Measurements from ENCODE around the gene DENND1B. TPM values are rescaled to one million over a fixed set of nuclear protein-coding genes. Genes with fewer than 3 reads are reported as not detected.

The DENND1B gene
- total RNA-seq, 1 experiment from 2014 or later = 6.3 TPM

DNA sequence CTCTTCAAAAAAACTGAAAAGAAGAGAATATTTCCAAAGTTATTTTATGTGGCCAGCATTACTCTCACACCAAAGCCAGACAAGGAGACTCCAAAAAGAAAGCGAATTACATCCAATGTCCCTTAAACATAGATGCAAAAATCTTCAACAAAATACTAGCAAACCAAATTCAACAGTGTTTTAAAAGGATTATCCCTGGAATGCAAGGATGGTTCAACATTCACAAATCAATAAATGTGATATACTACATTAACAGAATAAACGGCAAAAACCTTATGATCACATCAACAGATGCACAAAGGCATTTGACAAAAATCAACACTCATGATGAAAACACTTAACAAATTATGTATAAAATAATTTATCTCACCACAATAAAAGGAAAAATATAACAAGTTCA is 207.8 kb downstream of the DENND1B start:
- peaks cover 0 to 13% (median 3%) of the 10 kb centered on the region in 3 experiments; a peak in 4 of 7 replicates for H3K36me3 Mint-ChIP-seq (ENCODE audit: insufficient read depth in 1 of 3, low read depth in 3 of 3)
- Histone ChIP-seq H2AFZ (ENCODE audit: low read length) (no peak overlapping the region), H2BK120ac (ENCODE audit: low read depth, low read length, poor library complexity, severe bottlenecking) (no peak overlapping the region), H3K79me2 (ENCODE audit: insufficient read depth, low read length) (no peaks in the 10 kb centered on the region), H3K56ac (ENCODE audit: insufficient read length, low read depth, low read length) (no peak overlapping the region), H4K91ac (ENCODE audit: insufficient read length, low read depth, low read length) (no peak overlapping the region), H2BK5ac (ENCODE audit: insufficient read length, low read length) (no peak overlapping the region), H3K4me2 (ENCODE audit: insufficient read depth, insufficient read length, low read length) (no peak overlapping the region), H4K5ac (ENCODE audit: insufficient read length, low read depth, low read length) (no peak overlapping the region), H3K9me3 (ENCODE audit: control insufficient read depth, low read depth, low read length) (no peaks in the 10 kb centered on the region), H3K9ac (ENCODE audit: extremely low read depth, insufficient read length, low read length) (no peak overlapping the region), H3K4me1 (ENCODE audit: insufficient read depth, low read length) (no peaks in the 10 kb centered on the region), H2BK12ac (ENCODE audit: insufficient read length, low read depth, low read length) (no peak overlapping the region), H2AK5ac (ENCODE audit: insufficient read length, low read length) (no peak overlapping the region), H4K8ac (replicated peaks; ENCODE audit: insufficient read length, low read depth, low read length) (no peak overlapping the region), H3K27ac (ENCODE audit: insufficient read length, low read depth, low read length) (no peak overlapping the region), H3K4ac (ENCODE audit: low read depth, low read length) (no peak overlapping the region), H3K79me1 (ENCODE audit: insufficient read depth, low read depth, low read length, poor library complexity, severe bottlenecking) (no peaks in the 10 kb centered on the region), H3K27me3 (ENCODE audit: insufficient read depth, low read length) (no peaks in the 10 kb centered on the region), H3K23me2 (ENCODE audit: insufficient read length, low read depth, low read length, poor library complexity, severe bottlenecking) (no peaks in the 10 kb centered on the region), H3K18ac (ENCODE audit: insufficient read length, low read depth, low read length) (no peak overlapping the region), H4K20me1 (ENCODE audit: control insufficient read depth, insufficient read depth, insufficient read length) (no peaks in the 10 kb centered on the region), H2BK20ac (ENCODE audit: low read depth, low read length, poor library complexity, severe bottlenecking) (no peak overlapping the region), H2BK15ac (ENCODE audit: low read depth, low read length) (no peak overlapping the region), H3T11ph (ENCODE audit: low read length) (no peak overlapping the region), H3K14ac (ENCODE audit: insufficient read depth, low read length) (no peak overlapping the region), H3K23ac (ENCODE audit: insufficient read length, low read depth, low read length) (no peak overlapping the region)
- no peak for DNase-seq
- no peaks in the 10 kb centered on the region for H3K4me1 Mint-ChIP-seq
- no peak overlapping the region for H3K4me3 Mint-ChIP-seq
- H3K27ac Mint-ChIP-seq = no peak overlapping the region
- H3K9me3 Mint-ChIP-seq = peaks cover 14 to 15% of the 10 kb centered on the region in 2 experiments
- TF ChIP-seq, protein P1, sequence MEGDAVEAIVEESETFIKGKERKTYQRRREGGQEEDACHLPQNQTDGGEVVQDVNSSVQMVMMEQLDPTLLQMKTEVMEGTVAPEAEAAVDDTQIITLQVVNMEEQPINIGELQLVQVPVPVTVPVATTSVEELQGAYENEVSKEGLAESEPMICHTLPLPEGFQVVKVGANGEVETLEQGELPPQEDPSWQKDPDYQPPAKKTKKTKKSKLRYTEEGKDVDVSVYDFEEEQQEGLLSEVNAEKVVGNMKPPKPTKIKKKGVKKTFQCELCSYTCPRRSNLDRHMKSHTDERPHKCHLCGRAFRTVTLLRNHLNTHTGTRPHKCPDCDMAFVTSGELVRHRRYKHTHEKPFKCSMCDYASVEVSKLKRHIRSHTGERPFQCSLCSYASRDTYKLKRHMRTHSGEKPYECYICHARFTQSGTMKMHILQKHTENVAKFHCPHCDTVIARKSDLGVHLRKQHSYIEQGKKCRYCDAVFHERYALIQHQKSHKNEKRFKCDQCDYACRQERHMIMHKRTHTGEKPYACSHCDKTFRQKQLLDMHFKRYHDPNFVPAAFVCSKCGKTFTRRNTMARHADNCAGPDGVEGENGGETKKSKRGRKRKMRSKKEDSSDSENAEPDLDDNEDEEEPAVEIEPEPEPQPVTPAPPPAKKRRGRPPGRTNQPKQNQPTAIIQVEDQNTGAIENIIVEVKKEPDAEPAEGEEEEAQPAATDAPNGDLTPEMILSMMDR (conservative IDR thresholded peaks at IDR 0.05) = no peak
- no peaks in the 10 kb centered on the region for H3K27me3 Mint-ChIP-seq (ENCODE audit: low read depth)
- WGBS (ENCODE audit: extremely low coverage, insufficient read length, low lambda C conversion rate) = no CpG with 5 or more reads among the region's 2 CpGs
